ENCODE measurements around the gene RSPH6A.

GRCh38 chr19:45826934-45827333, 11.8 kb upstream of the RSPH6A start:
- TF ChIP-seq CTCF (IDR thresholded peaks at IDR 0.05): no peak
- TF ChIP-seq POLR2AphosphoS5 (IDR thresholded peaks at IDR 0.05): no peak
- TF ChIP-seq POLR2A (IDR thresholded peaks at IDR 0.05): no peak

Measured in gastroesophageal sphincter (tissue), 3 donors.